22Rv1 (cell line): Measurements from ENCODE around the gene KCNJ9.

ENCODE experiments used
- H3K27ac ChIP-seq: fragments of 450-650 bp; 2 replicates; pipeline ENCODE4 v1.5.1; 2017
- CTCF ChIP-seq: fragments of 450-650 bp; IDR thresholded peaks from 2 replicates; pipeline ENCODE4 v1.5.1; 2017; ENCODE audit warnings: mild to moderate bottlenecking
- ZFX ChIP-seq: fragments of 450-650 bp; IDR thresholded peaks from 2 replicates; pipeline ENCODE4 v1.6.1; 2017; ENCODE audit warnings: antibody characterized with exemption, borderline replicate concordance

KCNJ9 gene

GRCh38 chr1:160081261-160081936 is at the start of gene KCNJ9:
Gene KCNJ9 (plus strand): TSS chr1:160081538. CDS start chr1:160084031, 2,493 bp downstream.
- H3K27ac ChIP-seq, result no peak within 1 kb of the TSS
- no peak for TF ChIP-seq ZFX
- TF ChIP-seq CTCF, result no peak

GRCh38 chr1:160032165-160032820 is 49.0 kb upstream of the KCNJ9 start:
- H3K27ac ChIP-seq, result peak overlapping the region; percentile 83
- TF ChIP-seq CTCF, result no peak
- no peak for TF ChIP-seq ZFX

GRCh38 chr1:160040476-160040875 is 40.9 kb upstream of the KCNJ9 start:
- TF ChIP-seq ZFX (no peak), CTCF (no peak)
- no peak overlapping the region for H3K27ac ChIP-seq

- H3K27ac ChIP-seq, result no peak overlapping the region
- no peak for TF ChIP-seq ZFX
- no peak for TF ChIP-seq CTCF
Measured at GRCh38 chr1:160043543-160043942, 37.8 kb upstream of the KCNJ9 start.

- no peak for TF ChIP-seq CTCF
- TF ChIP-seq ZFX, result no peak
- H3K27ac ChIP-seq, result no peak overlapping the region
Measured at GRCh38 chr1:160045653-160046052, 35.7 kb upstream of the KCNJ9 start.

- TF ChIP-seq CTCF (peak; percentile 77), ZFX (no peak)
- H3K27ac ChIP-seq, result no peak overlapping the region
Measured at GRCh38 chr1:160046494-160047110, 34.7 kb upstream of the KCNJ9 start.
